GM12878 (cell line): ENCODE measurements around the gene BCL2L14. TPM values are rescaled to one million over a fixed set of nuclear protein-coding genes. Genes with fewer than 3 reads are reported as not detected.
A peak's percentile ranks its signal among the peaks of the same experiment; 100 is the strongest.

Experiments used
- NFYB ChIP-seq: IDR thresholded peaks from 2 replicates; pipeline ENCODE4 v1.6.1; 2011; ENCODE audit warnings: low read depth, mild to moderate bottlenecking, low read length, improper control_type of control experiment, moderate library complexity; ENCODE audit not compliant: insufficient read depth
- NR2C1 ChIP-seq: fragments of 450-650 bp; IDR thresholded peaks from 2 replicates; pipeline ENCODE4 v1.6.1; 2017; ENCODE audit warnings: antibody characterized with exemption, mild to moderate bottlenecking, moderate library complexity
- NR2C2 ChIP-seq: IDR thresholded peaks from 2 replicates; pipeline ENCODE4 v1.6.1; 2011; ENCODE audit warnings: borderline replicate concordance, low read depth; ENCODE audit not compliant: control insufficient read depth, insufficient read length
- PAX8 ChIP-seq: fragments of 450-650 bp; IDR thresholded peaks from 2 replicates; pipeline ENCODE4 v1.6.1; 2017; ENCODE audit warnings: mild to moderate bottlenecking, moderate library complexity
- RFX5 ChIP-seq: IDR thresholded peaks from 2 replicates; pipeline ENCODE4 v1.6.1; 2011; ENCODE audit warnings: low read depth, low read length, improper control_type of control experiment
- TCF7 ChIP-seq: IDR thresholded peaks from 2 replicates; pipeline ENCODE4 v1.6.1; 2014; ENCODE audit warnings: antibody characterized with exemption, borderline replicate concordance
- WRNIP1 ChIP-seq: IDR thresholded peaks from 2 replicates; pipeline ENCODE4 v1.6.1; 2011; ENCODE audit warnings: low read depth, low read length, improper control_type of control experiment, borderline replicate concordance
- YBX1 ChIP-seq: fragments of 450-650 bp; IDR thresholded peaks from 2 replicates; pipeline ENCODE4 v1.6.1; 2016; ENCODE audit warnings: antibody characterized with exemption
- ZBED1 ChIP-seq: IDR thresholded peaks from 2 replicates; pipeline ENCODE4 v1.6.1; 2016; ENCODE audit warnings: borderline replicate concordance
- polyA plus RNA-seq, 11 experiments: library from polyadenylated mRNA; depleted of rRNA in 4 of 11; unstranded in 6 of 11; stranded (reverse) in 5 of 11; fragments of >200 nt; fragmentation: Nextera tagmentation in 4 of 11; fragmentation: Illumina TruSeq in 1 of 11; extraction: Ambion mirVana in 4 of 11; extraction: Trizol in 1 of 11; gene quantifications; 1 replicate in 1 of 11; 2 replicates in 10 of 11; pipeline versions ENCODE4 v1.2.1 to v1.2.3, GENCODE V29; 2011 to 2016; ENCODE audit warnings: inconsistent platforms in 2 of 11, missing spikeins in 2 of 11, low read depth in 1 of 11
- total RNA-seq, 4 experiments: library from RNA; depleted of rRNA in 3 of 4; stranded (reverse); fragments of >200 nt in 3 of 4; fragmentation: Illumina TruSeq in 1 of 4; extraction: Trizol in 1 of 4; gene quantifications; 2 replicates each; pipeline versions ENCODE4 v1.2.1 to v1.2.3, GENCODE V29; 2013 to 2021
- TF ChIP-seq, protein P1 (sequence below): fragments of 450-650 bp; IDR thresholded peaks from 2 replicates; pipeline ENCODE4 v1.6.1; 2018; ENCODE audit warnings: borderline replicate concordance, mild to moderate bottlenecking; ENCODE audit not compliant: partially characterized antibody

BCL2L14 gene
- total and polyA plus RNA-seq, 10 of the 15 experiments (the other 5 are each of a cell fraction or from before 2014, with no cell fraction given), result 0.59 to 2.5 (median 0.90) TPM

DNA sequence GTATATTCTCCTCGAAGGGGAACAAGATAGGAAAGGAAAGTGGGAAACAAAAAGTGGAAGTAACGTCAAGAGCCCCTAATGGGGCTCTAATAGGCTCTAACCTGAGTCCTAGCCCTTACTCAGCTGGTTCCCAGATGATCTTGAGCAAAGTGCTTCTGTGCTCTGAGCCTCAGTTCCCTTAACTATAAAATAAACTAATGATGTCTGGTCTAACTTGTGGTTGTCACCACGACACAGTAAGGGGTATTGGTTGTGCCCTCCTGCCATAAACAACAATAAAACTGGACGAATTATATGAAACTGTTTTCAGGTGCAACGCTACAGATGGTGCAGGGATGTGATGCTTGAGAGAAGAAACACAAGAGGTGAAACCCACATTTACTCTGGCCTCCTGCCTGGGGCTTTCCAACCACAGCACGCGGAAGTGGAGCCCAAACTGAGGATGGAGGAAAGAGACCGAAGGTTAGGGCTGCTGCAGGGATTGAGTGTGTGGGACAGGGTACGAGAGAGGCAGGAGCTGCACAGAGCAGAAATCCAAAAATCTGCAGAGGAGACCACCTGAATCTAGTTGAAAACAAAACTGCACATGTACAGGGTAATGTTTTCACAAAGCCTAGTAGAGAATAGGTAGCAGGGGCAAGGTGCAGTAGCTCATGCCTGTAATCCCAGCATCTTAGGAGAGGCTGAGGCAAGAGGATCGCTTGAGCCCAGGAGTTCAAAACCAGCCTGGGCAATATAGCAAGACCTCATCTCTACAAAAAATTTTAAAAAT is 45.6 kb upstream of the BCL2L14 start (continued):
- TF ChIP-seq, protein P1, sequence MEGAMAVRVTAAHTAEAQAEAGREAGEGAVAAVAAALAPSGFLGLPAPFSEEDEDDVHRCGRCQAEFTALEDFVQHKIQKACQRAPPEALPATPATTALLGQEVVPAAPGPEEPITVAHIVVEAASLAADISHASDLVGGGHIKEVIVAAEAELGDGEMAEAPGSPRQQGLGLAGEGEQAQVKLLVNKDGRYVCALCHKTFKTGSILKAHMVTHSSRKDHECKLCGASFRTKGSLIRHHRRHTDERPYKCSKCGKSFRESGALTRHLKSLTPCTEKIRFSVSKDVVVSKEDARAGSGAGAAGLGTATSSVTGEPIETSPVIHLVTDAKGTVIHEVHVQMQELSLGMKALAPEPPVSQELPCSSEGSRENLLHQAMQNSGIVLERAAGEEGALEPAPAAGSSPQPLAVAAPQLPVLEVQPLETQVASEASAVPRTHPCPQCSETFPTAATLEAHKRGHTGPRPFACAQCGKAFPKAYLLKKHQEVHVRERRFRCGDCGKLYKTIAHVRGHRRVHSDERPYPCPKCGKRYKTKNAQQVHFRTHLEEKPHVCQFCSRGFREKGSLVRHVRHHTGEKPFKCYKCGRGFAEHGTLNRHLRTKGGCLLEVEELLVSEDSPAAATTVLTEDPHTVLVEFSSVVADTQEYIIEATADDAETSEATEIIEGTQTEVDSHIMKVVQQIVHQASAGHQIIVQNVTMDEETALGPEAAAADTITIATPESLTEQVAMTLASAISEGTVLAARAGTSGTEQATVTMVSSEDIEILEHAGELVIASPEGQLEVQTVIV, result peak; percentile 26
- TF ChIP-seq NR2C1 (no peak), PAX8 (no peak), YBX1 (no peak), RFX5 (no peak), TCF7 (no peak), NR2C2 (no peak), WRNIP1 (no peak), ZBED1 (no peak; the same call in 1 of the 2 replicates), NFYB (no peak)
- TF ChIP-seq, all 136 proteins: peak for 53
